ENCODE measurements around the gene OTOG.

Gene OTOG

GRCh38 chr11:17591293-17591692 is 44.2 kb downstream of the OTOG start:
- Histone ChIP-seq H3K4me3 (ENCODE audit: low read depth, low read length) (no peak overlapping the region), H3K9me3 (no peaks in the 10 kb centered on the region), H3K27me3 (no peaks in the 10 kb centered on the region), H3K36me3 (no peaks in the 10 kb centered on the region), H3K4me1 (no peaks in the 10 kb centered on the region)
- no peak for DNase-seq
- TF ChIP-seq CTCF (IDR thresholded peaks at IDR 0.05; ENCODE audit: low read depth, low read length), result no peak

- Histone ChIP-seq H3K9me3 (no peaks in the 10 kb centered on the region), H3K36me3 (no peaks in the 10 kb centered on the region), H3K27me3 (no peaks in the 10 kb centered on the region), H3K4me3 (ENCODE audit: low read depth, low read length) (no peak overlapping the region), H3K4me1 (no peaks in the 10 kb centered on the region)
- no peak for DNase-seq
- no peak for TF ChIP-seq CTCF (IDR thresholded peaks at IDR 0.05; ENCODE audit: low read depth, low read length)
Measured at GRCh38 chr11:17593466-17594245, 46.6 kb downstream of the OTOG start.

GRCh38 chr11:17594686-17595192 is 47.7 kb downstream of the OTOG start:
- no peak for TF ChIP-seq CTCF (IDR thresholded peaks at IDR 0.05; ENCODE audit: low read depth, low read length)
- no peaks in the 10 kb centered on the region for H3K27me3 ChIP-seq
- no peak for DNase-seq

GRCh38 chr11:17595526-17596309 is 48.7 kb downstream of the OTOG start:
- no peak for TF ChIP-seq CTCF (IDR thresholded peaks at IDR 0.05; ENCODE audit: low read depth, low read length)
- H3K27me3 ChIP-seq, result no peaks in the 10 kb centered on the region
- no peak overlapping the region for H3K4me3 ChIP-seq (ENCODE audit: low read depth, low read length)
- no peaks in the 10 kb centered on the region for H3K4me1 ChIP-seq
- H3K9me3 ChIP-seq, result no peaks in the 10 kb centered on the region
- DNase-seq, result no peak
- no peaks in the 10 kb centered on the region for H3K36me3 ChIP-seq

More at GRCh38 chr11:17594686-17595192, 47.7 kb downstream of the OTOG start:
- Histone ChIP-seq H3K9me3 (no peaks in the 10 kb centered on the region), H3K4me1 (no peaks in the 10 kb centered on the region), H3K4me3 (ENCODE audit: low read depth, low read length) (no peak overlapping the region), H3K36me3 (no peaks in the 10 kb centered on the region)

GRCh38 chr11:17596310-17596669 is 49.2 kb downstream of the OTOG start:
- no peaks in the 10 kb centered on the region for H3K36me3 ChIP-seq

More at GRCh38 chr11:17596310-17596669, 49.2 kb downstream of the OTOG start:
- TF ChIP-seq CTCF (IDR thresholded peaks at IDR 0.05; ENCODE audit: low read depth, low read length), result no peak
- no peaks in the 10 kb centered on the region for H3K27me3 ChIP-seq
- no peaks in the 10 kb centered on the region for H3K9me3 ChIP-seq
- H3K4me1 ChIP-seq, result no peaks in the 10 kb centered on the region
- no peak for DNase-seq
- H3K4me3 ChIP-seq (ENCODE audit: low read depth, low read length), result no peak overlapping the region

Data from BE2C (cell line).